Measurements from ENCODE around the gene CORO1C.

Gene CORO1C

DNA sequence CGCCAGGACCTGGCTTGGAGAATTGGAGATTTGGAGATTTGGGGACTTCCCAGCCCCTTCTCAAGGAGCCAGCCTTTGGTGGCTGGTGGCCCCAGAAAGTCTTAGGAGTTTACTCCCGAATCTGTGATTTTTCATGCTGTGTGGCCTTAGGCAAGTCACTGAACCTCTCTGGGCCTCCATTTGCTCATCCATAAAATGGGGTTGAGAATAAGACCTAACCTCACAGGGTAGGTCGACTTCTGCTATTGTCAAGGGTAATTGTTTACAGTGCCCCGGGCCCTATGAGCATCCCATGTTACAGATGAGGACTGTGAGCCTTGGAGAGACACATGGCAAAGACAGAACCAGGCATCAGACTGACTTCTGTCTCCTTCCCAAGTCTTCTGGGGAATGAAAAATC is 117.3 kb downstream of the CORO1C start:
- DNase-seq (ENCODE audit: low read depth): no peak

DNA sequence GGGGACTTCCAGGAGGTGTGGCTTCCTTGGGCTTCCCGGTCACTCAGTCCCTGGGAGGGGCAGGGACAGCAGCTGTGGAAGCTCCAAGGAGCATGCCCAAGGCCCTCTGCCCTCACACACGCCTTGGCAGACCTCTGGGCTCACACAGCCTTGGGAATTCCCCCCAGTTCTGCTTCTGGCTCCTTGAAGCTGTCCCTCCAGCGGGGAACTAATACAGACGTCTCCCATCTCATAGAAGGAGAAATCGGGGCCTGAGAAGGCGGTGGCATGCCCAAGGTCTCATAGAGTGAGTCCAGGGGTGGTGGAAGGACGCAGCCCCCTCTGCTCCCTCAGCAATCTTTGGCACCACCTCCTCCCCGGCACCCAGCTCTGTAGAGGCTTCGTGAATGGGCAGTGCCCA is 117.8 kb downstream of the CORO1C start:
- no peak for DNase-seq (ENCODE audit: low read depth)

DNA sequence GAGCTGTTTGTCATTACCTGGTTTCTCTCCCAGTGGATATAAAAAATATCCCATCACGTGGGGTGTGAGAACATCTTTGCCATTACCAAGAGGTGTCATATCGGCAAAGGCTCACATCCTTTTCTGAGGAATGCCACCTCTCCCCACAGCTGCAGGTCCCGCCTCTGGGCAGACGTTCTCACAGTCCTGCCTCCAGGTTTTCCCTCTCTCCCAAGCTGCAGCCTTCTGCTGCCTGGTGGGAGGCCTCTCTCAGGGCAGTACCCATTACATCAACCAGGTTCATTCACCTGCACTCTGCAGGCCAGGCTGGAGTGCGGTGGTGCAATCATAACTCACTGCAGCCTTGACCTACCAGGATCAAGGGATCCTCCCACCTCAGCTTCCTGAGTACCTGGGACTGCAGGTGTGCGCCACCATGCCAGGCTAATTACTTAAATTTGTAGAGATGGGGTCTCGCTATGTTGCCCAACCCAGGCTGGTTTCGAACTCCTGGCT is 118.5 kb downstream of the CORO1C start:
- no peak for DNase-seq (ENCODE audit: low read depth)

DNA sequence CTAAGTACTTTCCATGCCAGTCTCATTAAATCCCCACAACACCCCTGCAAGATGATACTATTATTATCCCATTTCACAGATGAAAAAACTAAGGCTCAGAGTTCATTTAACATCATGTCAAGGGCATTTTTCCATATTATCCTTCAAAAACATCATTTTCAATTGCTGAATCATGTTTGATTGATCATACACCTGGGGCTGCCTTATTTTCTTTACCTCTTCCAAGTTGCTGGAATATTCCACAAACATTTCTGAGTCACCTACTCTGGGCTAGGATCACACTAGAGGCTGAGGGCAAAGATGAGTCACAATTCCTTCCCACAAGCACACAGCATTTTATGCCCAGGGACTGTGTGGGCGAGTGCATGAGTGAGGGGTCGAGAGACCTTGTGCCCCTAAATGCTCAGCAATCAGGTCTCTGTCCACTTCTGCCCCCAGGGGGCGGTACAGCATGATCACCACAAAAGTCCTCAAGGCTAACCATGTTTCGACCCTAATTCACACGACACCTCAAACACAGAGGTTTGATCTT is 119.4 kb downstream of the CORO1C start:
- no peak for DNase-seq (ENCODE audit: low read depth)

DNA sequence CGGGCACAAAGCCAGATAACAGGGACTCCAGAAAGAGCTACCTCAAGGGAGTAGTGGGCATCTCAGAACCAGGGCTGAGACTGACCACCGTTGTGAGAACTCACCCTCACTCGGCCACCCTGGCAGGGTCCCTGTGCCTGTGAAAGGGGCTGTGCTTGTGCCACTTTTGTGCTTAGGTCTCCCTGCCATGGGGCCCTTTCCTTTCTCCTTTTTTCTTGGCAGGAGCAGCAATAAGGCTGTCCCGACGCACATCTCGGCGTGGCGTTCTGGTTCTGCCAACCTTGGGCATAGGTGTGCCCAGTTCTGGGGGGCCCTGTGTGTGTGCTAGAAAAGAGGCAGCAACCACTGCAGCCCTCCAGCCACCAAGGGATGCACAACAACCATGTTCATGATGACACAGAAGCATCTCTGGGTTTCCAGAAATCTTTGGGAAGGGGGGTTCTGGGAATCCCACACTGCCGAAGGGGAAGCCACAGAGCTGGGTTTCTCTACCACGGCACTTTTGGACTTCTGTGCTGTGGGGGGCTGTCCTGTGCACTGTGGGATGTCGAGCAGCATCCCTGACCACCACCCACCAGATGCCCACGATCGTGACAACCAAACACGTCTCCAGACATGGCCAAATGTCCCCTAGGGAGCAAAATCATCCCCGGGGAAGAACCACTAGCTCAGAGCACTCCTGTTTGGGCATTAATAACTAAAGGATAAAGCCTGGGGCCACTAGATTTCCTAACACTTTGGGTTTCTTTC is 120.3 kb downstream of the CORO1C start:
- no peak for DNase-seq (ENCODE audit: low read depth)

DNA sequence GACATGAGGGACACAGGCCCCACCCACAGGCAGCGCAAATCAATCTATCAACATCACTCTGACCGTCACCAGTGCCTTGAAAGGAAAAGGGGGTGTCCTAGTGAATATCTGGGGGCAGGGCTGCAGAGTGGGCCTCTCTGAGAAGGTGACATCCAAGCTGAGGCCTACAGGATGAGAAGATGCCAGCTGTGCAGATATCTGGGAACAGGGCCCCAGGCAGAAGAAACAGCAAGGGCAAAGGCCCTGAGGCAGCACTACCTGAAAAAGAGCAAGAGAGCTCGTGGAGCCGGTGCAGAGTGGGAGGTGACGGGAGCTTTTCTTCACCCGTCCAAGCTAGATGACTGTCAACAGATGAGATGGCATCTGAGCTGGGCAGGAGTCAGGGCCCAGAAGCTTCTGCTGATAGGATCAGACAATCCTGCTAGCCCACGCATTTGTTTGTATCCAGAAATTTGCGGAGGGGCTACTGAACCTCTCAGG is 120.9 kb downstream of the CORO1C start:
- no peak for DNase-seq (ENCODE audit: low read depth)

DNA sequence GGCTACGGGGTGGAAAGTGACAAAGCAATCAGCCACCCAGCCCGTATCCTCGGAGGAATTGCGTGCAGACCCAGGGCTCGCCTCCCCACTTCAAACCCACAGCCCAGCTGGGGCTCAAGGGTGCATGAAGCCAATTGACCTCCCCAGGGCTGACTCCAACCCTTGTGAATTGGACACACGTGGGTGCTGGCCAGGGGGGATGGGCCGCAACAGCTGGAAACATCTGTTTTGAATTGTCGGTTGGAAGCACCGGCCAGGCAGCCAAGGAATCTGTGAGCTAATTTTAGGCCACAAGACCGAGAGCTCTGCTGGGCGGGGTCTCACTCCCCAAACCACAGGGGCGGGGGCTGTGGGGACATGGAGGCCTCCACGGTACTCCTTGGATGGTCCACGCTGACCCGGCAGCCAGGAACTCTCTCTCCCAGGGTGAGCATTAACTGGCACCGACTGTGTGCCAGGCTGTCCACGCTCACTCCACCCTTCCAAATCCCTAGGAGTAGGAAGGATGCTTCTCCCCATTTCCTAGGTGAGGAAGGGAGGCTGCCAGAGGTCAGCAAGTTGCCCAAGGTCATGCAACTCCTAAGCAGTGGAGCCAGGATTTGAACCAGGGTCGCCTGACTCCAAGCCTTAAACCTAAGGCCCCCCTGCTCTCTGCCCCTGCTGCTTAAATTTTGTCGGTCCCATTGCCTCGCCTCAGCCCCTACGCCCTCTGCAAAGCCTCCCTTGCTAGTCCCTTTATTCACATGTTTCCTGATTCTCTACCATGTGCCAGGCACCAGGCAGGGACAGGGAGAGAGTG is 121.6 kb downstream of the CORO1C start:
- DNase-seq (ENCODE audit: low read depth): no peak

DNA sequence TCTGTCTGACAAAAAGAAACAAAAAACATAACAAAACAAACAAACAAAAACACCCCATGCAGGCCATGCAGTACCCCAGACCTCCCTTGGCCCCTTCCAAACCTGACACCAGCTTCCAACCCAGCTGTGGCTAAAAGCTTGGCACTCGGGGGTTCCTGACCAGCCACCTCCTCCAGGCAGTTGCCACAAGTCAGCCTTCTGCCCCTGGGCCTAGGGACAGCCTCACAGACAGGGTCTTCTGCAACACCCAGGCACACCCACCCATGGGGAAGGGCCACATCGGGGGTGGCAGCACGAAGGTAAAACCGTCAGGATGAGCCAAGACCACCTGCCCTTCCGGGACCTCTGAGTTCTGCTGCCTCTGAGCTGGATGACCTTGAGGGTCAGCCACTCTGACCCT is 122.7 kb downstream of the CORO1C start:
- DNase-seq (ENCODE audit: low read depth): no peak

DNA sequence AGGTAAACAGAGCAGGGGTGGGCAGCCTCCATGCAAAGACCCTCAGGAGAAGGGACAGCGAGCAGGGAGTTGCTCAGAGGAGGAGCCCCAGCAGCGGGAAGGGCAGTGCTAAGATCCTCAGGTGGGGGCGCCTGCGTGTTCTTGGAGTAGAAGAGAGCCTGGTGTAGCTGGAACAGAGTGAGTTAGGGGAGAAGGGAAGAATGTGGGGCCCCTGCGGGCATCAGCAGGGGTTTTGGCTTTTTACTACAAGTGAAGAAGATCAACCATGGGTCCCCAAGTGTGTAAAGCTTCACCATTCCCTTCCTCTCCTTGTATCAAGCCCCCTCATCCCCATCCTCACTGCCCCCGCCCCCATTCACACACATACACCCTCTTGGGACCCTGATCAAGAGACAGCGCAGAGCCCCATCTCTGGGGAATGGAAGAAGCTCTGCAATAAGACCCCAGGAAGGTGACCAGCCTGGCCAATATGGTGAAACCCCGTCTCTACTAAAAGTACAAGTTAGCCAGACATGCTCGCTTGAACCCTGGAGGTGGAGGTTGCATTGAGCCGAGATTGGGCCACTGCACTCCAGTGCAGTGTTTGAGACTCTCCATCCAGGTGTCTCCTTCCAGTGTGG is 123.2 kb downstream of the CORO1C start:
- DNase-seq (ENCODE audit: low read depth): no peak

DNA sequence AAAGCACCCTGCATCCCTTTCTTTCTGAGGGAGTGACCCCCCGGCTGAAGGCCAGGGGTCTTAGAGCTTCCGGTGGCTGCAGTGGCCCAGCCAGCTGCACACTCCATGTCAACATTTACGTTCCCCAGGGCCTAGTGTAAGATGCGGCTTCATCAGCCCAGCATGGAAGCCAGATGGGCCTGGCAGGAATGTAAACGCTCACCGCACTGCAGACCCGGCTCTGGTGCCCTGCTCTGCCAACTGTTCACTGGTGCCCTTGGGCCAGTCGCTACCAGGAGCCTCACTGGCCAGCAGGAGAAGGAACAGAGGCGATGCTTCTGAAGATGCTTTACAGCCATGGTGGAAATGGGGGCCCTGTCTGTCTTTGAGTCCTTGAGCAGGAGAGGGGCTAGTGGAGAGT is 124.8 kb downstream of the CORO1C start:
- DNase-seq (ENCODE audit: low read depth): no peak

DNA sequence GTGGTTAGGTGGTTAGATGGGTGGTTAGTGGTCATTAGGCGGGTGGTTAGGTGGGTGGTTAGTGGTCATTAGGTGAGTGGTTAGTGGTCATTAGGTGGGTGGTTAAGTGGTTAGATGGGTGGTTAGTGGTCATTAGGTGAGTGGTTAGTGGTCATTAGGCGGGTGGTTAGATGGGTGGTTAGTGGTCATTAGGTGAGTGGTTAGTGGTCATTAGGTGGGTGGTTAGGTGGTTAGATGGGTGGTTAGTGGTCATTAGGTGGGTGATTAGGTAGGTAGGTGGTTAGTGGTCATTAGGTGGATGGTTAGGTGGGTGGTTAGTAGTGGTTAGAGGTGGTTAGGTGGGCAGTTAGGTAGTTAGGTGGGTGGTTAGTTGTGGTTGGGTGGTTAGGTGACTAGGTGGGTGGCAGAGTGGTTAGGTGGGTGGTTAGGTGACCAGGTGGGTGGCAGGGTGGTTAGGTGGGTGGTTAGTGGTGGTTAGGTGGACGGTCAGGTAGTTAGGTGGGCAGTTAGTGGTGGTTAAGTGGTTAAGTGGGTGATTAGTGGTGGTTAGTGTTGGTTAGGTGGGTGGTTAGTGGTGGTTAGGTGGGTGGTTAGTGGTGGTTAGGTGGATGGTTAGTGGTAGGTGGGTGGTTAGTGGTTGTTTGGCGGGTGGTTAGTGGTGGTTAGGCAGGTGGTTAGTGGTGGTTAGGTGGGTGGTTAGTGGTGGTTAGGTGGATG is 125.5 kb downstream of the CORO1C start:
- DNase-seq (ENCODE audit: low read depth): no peak

DNA sequence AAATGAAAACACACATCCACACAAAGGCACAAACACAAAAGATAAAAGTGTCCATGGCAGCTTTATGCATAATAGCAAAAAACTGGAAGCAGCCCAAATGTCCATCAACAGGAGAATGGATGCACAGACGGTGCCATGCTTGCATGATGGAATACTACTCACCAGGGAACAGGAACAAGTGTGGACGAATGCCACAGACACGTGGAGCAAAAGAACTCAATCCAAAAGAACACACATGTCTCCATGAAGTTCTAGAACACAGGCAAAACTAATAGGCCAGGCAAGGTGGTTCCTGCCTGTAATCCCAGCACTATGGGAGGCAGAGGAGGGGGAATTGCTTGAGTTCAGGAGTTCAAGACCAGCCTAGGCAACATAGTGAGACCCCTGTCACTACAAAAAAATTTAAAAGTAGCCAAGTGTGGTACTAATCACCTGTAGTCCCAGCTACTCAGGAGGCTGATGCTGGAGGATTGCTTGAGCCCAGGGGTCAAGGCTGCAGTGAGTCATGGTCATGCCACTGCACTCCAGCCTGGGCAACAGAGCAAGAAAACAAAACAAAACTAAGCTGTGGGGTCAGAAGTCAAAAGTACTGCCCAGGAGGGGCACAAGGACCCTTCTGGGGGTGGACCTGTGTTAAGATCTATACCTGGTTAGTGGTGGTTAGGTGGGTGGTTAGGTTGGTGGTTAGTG is 126.2 kb downstream of the CORO1C start:
- DNase-seq (ENCODE audit: low read depth): no peak

DNA sequence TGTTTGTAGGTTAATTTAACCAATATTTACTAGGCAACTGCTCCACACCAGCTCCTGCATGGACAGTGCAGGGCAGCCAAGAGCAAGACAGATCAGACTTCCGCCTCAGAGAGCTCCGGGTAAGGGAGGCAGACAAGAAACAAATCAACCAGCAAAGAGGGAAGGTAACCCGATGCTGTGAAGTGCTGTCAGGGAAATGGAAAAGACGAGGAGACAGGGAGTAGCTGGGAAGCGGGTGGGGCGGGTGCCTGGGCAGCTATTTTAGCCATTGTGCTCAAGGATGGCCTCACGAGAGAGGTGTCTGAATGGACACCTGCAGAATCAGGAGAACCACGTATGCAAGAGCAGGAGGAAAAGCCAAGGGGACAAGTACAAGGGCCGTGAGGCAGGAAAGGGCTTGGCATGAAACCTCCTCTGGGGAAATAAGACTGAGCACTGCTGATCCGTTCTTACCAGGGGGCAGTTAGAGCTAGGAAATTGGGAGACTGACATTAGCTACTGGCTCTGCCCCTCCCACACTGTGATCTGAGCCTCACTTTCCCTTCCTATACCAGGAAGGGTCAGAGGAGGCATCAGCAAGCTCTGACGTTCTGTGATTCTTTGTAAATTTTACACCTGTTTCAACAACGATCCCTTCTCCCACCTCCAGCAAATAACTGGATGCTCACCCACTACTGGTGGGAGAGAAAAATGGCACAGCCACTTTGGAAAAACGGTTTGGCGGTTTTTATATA is 126.9 kb downstream of the CORO1C start:
- no peak for DNase-seq (ENCODE audit: low read depth)

DNA sequence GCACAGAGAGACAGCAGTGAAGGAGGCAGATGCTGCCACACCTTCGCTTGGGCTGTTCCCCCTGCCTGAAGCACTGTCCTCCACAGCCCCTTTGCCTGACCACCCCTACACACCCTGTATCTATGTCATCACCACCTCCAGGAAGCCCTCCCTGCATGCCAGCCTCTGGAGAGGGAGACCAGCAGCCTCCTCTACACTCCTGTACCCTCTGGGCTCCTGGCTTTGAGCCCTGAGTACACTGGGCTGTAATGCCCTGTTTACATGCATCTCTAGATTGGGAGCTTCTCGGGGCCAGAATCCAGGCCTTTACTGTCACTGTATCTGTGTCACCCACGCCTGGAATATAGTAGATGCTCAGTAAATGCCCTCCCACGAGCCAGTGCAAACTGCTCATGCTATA is 127.6 kb downstream of the CORO1C start:
- no peak for DNase-seq (ENCODE audit: low read depth)

DNA sequence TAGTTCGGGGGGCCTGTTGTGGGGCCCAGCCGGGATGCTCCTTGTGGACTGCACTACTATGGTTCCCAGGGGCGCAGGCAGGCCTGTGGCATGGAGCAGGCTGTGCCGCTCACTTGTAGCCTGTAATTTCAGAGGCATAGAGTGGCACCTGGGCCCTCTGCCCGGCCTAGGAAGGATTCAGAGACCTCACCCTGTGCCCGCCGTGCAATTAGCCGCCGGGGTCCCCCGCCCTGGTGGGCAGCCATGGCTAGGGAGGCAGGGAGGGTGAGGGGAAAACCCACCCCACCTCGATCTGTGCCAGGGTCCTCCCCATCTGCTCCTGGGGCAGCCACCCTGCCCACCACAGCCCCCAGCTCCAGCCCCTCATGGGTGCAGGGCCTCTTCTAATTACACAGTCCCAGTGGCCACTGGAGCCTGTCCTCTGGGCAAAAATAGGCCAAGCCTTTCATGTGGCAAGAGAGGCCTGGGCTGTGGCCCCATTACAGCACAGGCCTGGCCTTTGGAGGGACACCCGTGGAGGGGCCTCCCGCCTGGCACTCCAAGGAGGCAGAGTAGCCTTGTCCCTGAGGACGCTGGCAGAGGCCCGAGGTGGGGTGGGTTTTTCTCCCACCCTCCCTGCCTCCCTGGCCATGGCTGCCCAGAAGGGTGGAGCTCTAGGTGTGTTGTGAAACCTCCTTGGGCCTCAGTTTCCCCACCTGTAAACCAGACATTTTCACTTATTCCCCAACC is 128.2 kb downstream of the CORO1C start:
- no peak for DNase-seq (ENCODE audit: low read depth)

DNA sequence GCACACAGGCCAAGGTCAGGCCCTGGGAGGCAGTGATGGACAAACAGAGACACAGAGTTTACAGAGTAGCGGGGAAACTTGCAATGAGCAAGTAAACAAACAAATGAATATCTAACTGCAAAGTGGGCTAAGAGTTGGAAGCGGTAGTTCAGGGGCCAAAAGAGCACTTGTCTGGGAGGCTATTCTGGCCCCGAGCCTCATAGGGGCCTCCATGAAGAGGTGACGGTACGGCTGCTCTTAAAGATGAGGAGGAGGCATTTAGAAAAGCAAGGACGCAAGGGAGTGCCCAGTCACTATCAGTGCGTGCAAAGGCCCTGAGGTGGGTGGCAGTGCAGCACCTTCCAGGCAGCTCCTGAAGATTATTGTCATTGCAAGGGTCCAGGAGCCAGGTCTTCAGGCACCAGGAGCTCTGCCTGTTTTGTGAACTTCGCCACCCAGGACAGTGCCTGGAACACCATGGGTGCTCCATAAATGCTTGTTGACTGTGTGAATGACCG is 129.1 kb downstream of the CORO1C start:
- no peak for DNase-seq (ENCODE audit: low read depth)

DNA sequence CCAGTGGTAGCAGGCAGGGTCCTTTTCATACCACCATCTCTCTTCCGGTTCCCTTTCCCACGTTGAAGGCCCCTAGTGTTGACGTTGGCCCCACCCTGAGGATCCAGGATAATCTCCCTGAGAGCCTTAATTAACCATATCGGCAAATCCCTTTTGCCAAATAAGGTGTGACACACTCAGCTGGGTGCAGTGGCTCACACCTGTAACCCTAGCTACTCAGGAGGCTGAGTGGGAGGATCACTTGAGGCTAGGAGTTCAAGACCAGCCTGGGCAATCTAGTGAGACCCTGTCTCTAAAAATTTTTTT is 130.7 kb downstream of the CORO1C start:
- DNase-seq (ENCODE audit: low read depth): no peak

DNA sequence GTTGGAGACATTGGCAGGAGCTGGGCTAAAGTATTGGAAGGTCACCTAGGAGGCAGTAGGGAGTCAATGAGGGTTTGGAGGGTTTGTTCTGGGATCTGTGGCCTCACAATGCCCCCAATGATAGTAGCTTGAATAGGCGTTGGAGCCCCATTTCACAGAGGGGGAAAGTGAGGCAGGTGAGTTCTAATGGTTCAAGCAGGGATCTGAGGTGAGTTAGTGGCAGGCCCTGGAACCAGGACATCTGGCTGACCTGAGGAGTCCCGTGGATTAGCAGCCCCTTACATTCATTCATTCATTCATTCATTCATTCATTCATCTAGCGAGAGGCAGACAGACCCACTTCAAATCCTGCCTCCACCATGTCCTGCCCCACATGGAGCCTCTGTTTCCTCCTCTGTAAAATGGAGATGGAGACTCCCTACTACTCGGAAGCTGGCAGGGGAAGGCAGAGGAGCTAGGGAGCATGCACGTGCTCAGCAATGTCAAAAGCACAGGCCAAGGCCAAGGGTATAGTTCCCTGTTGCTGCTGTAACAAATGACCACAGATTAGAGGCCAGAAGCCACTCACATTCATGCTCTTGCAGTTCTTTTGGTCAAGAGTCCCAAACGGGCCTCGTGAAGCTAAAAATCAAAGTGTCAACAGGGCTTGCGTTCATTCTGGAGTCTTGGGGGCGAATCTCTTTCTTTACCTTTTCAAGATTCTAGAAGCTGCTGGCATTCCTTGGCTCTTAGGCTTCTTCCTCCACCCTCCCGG is 131.2 kb downstream of the CORO1C start:
- no peak for DNase-seq (ENCODE audit: low read depth)

DNA sequence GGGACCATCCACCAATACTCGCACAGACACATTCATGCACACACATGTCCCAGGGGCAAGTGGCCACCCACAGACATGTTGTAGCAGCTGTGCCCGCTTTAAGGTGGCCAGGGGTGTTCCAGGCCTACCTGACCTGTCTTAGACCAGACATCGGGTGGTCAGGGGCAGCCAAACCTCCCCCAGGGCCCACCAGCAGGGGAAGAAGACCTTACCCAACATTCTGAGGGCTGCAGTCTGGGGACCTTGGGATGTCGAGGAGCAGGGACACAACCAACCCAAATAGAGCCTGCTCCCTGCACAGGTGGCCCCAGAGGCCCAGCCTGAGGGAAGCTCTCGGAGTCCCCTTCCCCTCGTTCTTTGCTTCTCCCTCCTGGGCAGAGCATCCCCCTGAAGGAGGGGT is 131.8 kb downstream of the CORO1C start:
- no peak for DNase-seq (ENCODE audit: low read depth)

All from activated T-cell treated with anti-CD3 and anti-CD28 coated beads for 24 hours (primary cell).